Right lobe of liver (tissue), 6 donors: ENCODE measurements around the gene SUMO4. TPM values are rescaled to one million over a fixed set of nuclear protein-coding genes. Genes with fewer than 3 reads are reported as not detected.
A peak's percentile ranks its signal among the peaks of the same experiment; 100 is the strongest.

ENCODE experiments used
- ATAC-seq, 4 donors: fragments of 200-7000 bp; cut with Tn5 transposase; one replicate each; pipeline ENCODE4 v1.9.1; 2020; ENCODE audit warnings: mild to moderate bottlenecking in 4 of 4, moderate library complexity in 4 of 4
- DNase-seq, 3 donors: peaks; one replicate each; pipeline ENCODE4 v3.0.0-alpha.2; 2020
- H3K27ac ChIP-seq, 3 donors: fragments of 200-600 bp; one replicate each; pipeline ENCODE4 v1.8.0; 2022
- H3K27me3 ChIP-seq, 2 donors: fragments of 200-600 bp; one replicate each; pipeline ENCODE4 v1.8.0; 2022
- H3K36me3 ChIP-seq, 4 donors: fragments of 200-600 bp; sonication (generic) in 1 of 4; one replicate each; pipeline versions ENCODE4 v1.5.1 to v1.8.0; 2017 to 2022; ENCODE audit warnings: control low read depth in 1 of 4
- H3K4me1 ChIP-seq, 4 donors: fragments of 200-600 bp; sonication (generic) in 1 of 4; one replicate each; pipeline versions ENCODE4 v1.5.1 to v1.8.0; 2017 to 2022; ENCODE audit warnings: control low read depth in 1 of 4
- H3K4me3 ChIP-seq, 3 donors: fragments of 200-600 bp; one replicate each; pipeline ENCODE4 v1.8.0; 2022
- H3K9me3 ChIP-seq, 4 donors: fragments of 200-600 bp; sonication (generic) in 1 of 4; one replicate each; pipeline versions ENCODE4 v1.5.1 to v1.8.0; 2017 to 2022; ENCODE audit warnings: control low read depth in 1 of 4
- CTCF ChIP-seq, 4 donors: fragments of 200-600 bp in 3 of 4; fragments of 450-650 bp in 1 of 4; IDR thresholded peaks; one replicate each; pipeline versions ENCODE4 v1.5.1 to v1.8.0; 2016 to 2022; ENCODE audit warnings: antibody characterized with exemption in 4 of 4, mild to moderate bottlenecking in 2 of 4
- POLR2A ChIP-seq: fragments of 450-650 bp; IDR thresholded peaks from one replicate; pipeline ENCODE4 v1.6.1; 2017; ENCODE audit warnings: antibody characterized with exemption, mild to moderate bottlenecking
- WGBS: methylation state at CpG from one replicate; pipeline ENCODE4 v1.1.6; 2018; ENCODE audit warnings: low coverage, low lambda C conversion rate; ENCODE audit not compliant: insufficient coverage; ENCODE audit errors: missing lambda C conversion rate; 5-methylcytosine and 5-hydroxymethylcytosine counted together
- intact Hi-C, 2 donors: fragments of 100-400 bp; cut with DNase I; formaldehyde crosslinking; loops; one replicate each; pipeline versions ENCODE4 v1.11.2 to v1.14.1; 2022
- total RNA-seq, 6 experiments: library from RNA; depleted of rRNA in 2 of 6; stranded (reverse); fragments of >200 nt in 2 of 6; fragmentation: NEBNext Ultra II Directional in 3 of 6; extraction: Animal tissue kit (Norgen Biotek cat#: 25700) in 3 of 6; gene quantifications; one replicate each; pipeline versions ENCODE4 v1.1.0 to v1.2.4, GENCODE V29; 2016 to 2023
- donor health status: DM: no; HTN: yes; CAD: no.
- donor health status: DM: no; HTN: no; CAD: no.
- donor health status: DM: no; HTN: no; CAD: no.
- donor health status: DM: no; HTN: yes; CAD: no.
- donor health status: DM: no; HTN: yes; CAD: no.

Gene SUMO4
- total RNA-seq, 6 experiments from 2014 or later, result 0.49 to 1.2 (median 1.0) TPM

- Histone ChIP-seq H3K36me3 (no peaks in the 10 kb centered on the region), H3K9me3 (no peaks in the 10 kb centered on the region), H3K4me1 (no peaks in the 10 kb centered on the region), H3K27ac (no peak overlapping the region), H3K4me3 (no peak overlapping the region), H3K27me3 (no peaks in the 10 kb centered on the region)
- no peak for TF ChIP-seq POLR2A
- intact Hi-C loops, result no loop called here
- WGBS, result no CpG with 5 or more reads among the region's 6 CpGs
- peak in 1 of 4 donors; percentile 12 for ATAC-seq
- DNase-seq, result peak in 1 of 3 donors; percentile 42
Observed at GRCh38 chr6:149445095-149445466, 45.0 kb downstream of the SUMO4 start.

GRCh38 chr6:149445573-149445972, 45.5 kb downstream of the SUMO4 start:
- Histone ChIP-seq H3K4me3 (no peak overlapping the region), H3K36me3 (no peaks in the 10 kb centered on the region), H3K4me1 (no peaks in the 10 kb centered on the region), H3K27ac (no peak overlapping the region), H3K9me3 (no peaks in the 10 kb centered on the region), H3K27me3 (no peaks in the 10 kb centered on the region)
- ATAC-seq (no peak), DNase-seq (peak in 1 of 3 donors; percentile 22)
- TF ChIP-seq CTCF (IDR thresholded peaks at IDR 0.05), result no peak
- no peak for TF ChIP-seq POLR2A
- WGBS, result 89% methylated on average over 6 of the region's 7 CpGs
- intact Hi-C loops, result no loop called here

GRCh38 chr6:149446791-149447376, 46.8 kb downstream of the SUMO4 start:
- Histone ChIP-seq H3K27ac (no peak overlapping the region), H3K36me3 (no peaks in the 10 kb centered on the region), H3K4me3 (no peak overlapping the region), H3K4me1 (no peaks in the 10 kb centered on the region), H3K9me3 (no peaks in the 10 kb centered on the region), H3K27me3 (no peaks in the 10 kb centered on the region)
- intact Hi-C loops, result no loop called here
- WGBS, result 87% methylated on average over 5 of the region's 5 CpGs
- TF ChIP-seq POLR2A (no peak), CTCF (IDR thresholded peaks at IDR 0.05) (no peak)
- DNase-seq (no peak), ATAC-seq (no peak)

- Histone ChIP-seq H3K4me1 (peaks cover 0 to 7% (median 3%) of the 10 kb centered on the region in 4 donors), H3K4me3 (no peak overlapping the region), H3K36me3 (no peaks in the 10 kb centered on the region), H3K27ac (no peak overlapping the region), H3K27me3 (no peaks in the 10 kb centered on the region), H3K9me3 (no peaks in the 10 kb centered on the region)
- DNase-seq, result no peak
- TF ChIP-seq POLR2A (no peak), CTCF (IDR thresholded peaks at IDR 0.05) (no peak)
- WGBS, result 91% methylated on average over 4 of the region's 5 CpGs
- intact Hi-C loops, result no loop called here
- ATAC-seq, result no peak
Observed at GRCh38 chr6:149448821-149449453, 48.9 kb downstream of the SUMO4 start.

GRCh38 chr6:149449831-149450678, 50.0 kb downstream of the SUMO4 start:
- ATAC-seq (no peak), DNase-seq (peak in 1 of 3 donors; percentile 59)
- Histone ChIP-seq H3K4me3 (peak overlapping the region; percentile 34 to 50 (median 37)), H3K4me1 (peaks cover 0 to 17% (median 12%) of the 10 kb centered on the region in 4 donors), H3K27ac (no peak overlapping the region), H3K36me3 (no peaks in the 10 kb centered on the region), H3K27me3 (no peaks in the 10 kb centered on the region), H3K9me3 (no peaks in the 10 kb centered on the region)
- TF ChIP-seq POLR2A (no peak), CTCF (IDR thresholded peaks at IDR 0.05) (no peak)
- intact Hi-C loops, result no loop called here
- WGBS, result 100% methylated on average over 2 of the region's 14 CpGs
